NCI-H1092 (cell line): ENCODE results near the gene SOX21.

Source experiments
- DNase-seq: peaks from one replicate; lab custom pipeline; 2025; lab: John Stamatoyannopoulos, UW

SOX21 gene

DNA sequence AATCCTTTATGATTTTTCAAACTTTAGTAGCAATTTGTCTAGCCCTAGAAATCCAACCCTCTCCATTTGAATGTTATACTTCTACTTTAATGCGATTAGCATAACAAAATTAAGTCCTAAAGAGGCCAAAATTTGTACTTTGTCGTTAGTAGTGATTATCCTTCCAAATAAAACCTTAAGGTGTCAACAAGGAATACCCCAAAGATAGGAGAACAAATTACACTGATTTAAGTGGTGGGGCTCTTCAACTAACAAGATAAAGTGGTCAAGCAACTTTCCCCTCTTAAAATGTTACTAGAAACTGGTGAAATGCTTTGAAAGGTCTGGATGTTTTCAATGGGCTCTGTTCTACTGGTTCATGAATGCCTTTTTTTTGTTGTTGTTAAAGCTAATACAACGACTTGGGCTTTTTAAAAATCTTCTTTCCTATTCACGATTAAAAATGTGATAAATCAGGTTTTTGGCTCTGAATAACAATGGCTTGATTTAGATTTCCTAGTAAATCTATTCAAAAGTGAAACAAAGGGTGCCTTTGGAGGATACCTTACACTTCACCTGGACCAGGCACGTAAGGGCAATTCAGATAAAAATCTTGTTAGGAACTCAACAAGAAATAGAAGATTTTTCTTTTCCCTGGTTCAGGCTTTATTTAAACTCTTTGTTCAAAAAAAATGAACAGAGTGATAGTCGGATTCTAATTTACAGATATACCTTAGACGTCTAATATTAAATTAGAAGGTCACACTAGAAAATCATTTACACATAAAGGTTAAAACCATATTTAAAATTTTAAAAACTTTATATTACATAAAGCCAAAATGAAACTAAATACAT, 3.1 kb downstream of the SOX21 start:
- no peak for DNase-seq

DNA sequence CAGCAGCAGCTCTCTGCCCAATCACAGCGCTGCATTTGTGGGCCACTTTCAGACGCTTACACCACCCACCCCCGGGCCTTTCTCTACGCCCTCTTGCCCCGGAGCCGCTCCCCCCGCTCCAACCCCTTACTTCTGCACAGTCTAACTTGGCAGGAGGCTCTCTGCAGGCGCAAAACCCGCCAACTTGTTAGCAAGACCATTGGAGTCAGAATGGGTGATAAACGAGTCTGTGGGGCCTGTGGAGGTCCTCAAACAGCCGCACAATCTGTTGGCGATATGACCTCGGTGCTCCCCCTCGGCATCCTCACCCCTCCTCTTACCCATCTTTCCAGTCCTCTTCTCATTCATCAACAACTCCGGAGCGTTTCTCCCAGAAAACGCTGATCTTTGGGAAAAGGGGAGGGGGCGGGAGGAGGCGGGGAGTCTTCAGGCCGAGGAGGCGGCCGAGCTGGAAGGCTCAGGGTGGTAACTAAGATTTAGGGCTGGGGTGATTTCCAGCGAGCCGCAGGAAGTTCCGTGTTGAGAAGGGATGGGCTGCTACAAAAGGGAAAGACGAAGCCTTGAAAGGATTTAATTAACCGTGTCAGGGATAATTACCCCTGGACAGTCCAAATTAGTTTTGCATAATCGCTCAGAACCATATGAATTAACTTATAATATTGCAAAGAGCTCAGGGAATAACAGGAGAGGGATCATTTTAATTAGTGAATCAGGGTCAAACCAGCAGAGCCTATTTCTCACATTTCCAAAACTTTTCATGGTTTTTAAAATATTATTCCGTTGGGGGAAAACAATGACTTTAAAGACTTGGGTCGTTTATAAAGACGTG, 4.1 kb downstream of the SOX21 start:
- no peak for DNase-seq

- no peak for DNase-seq
Measured at GRCh38 chr13:94707400-94708021, 4.8 kb downstream of the SOX21 start.

GRCh38 chr13:94706843-94707399, 5.4 kb downstream of the SOX21 start:
- peak; percentile 86 for DNase-seq

- DNase-seq = no peak
Measured at GRCh38 chr13:94706101-94706842, 6.1 kb downstream of the SOX21 start.

DNA sequence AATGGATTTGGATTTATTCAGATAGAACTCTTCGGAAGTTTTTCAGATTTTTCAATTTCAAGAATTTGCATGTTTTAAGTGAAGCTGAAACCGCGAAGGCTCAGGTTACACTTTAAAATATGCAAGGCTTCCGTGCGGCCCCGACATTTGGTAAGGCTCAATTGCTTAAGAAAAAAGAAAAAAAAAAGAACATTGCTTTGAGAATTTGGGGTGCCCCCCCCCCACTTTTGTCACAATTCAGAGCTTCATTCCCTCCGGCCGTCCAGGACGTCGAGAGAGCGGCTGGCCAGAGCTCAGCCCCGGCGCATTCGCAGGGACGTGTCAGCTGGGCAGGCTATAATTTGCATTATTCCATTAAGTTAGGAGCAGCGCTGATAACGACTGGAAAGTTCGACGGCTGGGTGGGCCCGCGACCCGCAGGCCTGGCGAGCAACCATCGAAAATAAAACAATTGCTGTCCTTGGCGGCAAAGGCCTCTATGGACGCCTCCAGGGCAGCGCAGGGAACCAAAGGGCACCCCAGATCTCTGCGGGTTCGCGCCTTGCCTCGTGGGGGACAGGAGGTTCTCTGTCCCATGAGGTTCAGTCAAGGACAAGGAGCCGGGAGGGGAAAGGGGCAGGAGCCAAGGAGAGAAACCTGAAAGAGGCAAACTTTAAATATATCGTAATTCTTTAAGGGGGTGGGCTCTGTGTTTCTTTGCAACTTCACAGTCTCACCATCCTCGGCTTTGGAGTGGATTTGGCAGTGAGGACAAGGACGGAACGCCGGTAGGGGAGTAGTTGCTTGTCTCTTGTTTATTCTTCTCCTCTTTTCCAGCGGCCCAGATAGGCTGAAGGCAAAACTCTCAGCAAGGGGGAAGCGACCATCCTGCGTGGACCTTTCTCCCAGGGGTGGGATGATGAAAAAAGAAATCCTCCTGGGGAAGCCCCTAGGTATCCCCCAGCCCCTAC, 7.0 kb downstream of the SOX21 start:
- no peak for DNase-seq

DNA sequence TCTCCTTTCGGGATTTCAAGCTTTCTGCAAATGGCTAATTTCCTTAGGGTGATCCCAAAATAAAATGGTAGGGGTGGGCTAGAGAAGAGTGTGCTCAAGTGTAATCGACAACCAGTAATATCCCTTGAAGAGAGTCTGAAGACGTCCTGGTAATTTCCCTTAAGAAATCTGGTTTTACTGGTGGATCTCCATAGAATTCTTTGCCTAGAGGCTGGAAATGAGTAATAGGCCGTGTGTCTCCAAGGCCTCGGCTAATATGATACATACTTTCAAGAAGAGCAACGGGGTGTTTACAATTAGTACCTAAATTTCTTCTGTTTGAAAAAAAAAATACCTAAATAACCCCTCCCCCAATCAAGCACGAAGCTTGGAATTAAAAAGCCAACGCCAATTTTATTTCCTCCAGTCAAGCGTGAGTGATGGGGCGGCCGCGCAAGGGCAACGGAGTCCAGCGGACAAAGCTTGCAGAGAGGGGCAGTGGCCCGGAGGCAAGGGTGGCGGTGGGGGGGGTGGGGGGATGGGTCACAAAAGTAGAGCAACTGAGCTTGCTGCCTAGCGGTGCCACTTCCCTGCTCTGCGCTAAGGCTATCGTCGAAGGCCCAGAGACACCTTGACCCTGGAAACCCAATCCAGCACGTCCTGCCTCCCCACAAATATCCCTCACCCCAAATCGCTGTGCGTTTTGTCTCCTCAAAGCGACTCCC, 7.8 kb downstream of the SOX21 start:
- no peak for DNase-seq

DNA sequence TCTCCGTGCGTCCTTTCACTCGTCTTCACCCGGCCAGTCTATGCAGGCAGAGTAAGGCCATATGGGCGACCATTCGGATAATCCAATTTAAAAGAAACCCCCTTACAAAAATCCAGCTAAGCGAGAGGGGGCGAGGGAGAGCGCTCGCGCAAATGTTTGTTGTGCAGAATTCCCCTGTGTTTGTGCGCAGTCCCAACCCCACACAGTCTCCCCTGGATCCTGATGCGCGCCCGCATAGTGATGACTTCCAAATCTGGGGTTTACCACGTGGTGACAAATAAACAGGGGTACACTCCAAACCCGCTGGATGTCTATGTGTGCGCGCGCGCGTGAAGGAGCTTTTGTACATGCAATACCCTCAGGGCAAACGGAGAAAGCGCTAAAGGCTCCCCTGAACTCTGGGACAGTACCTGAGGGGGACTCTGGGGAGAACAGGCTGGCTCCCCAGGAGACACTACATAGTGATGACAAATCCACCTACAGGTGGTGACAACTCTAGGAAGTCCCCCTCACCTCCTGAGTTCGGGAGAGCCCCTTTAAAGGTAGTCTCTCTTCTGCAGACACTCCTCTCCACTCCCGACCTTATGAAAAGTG, 8.5 kb downstream of the SOX21 start:
- no peak for DNase-seq

DNA sequence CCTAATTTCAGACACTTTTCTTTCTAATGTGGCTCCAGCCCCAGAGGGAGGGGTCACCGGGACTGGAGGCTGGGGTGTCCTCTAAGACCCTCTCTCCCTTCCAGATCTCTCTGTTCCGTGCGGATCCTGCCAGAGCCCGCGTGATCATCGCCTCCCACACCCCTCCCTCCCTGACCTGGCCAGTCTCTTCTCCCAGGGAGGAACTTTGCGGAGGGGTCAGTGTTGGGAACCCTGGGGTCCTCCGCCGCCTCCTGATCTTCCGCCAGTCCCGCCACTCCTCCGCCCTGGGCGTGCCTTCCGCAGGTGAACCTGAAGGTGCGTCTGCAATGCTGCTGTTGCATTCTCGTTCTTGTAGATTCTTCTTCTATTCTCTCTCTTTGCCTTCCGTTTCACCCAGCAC, 9.1 kb downstream of the SOX21 start:
- DNase-seq = no peak

GRCh38 chr13:94702181-94703041, 9.9 kb downstream of the SOX21 start:
- DNase-seq = no peak

DNA sequence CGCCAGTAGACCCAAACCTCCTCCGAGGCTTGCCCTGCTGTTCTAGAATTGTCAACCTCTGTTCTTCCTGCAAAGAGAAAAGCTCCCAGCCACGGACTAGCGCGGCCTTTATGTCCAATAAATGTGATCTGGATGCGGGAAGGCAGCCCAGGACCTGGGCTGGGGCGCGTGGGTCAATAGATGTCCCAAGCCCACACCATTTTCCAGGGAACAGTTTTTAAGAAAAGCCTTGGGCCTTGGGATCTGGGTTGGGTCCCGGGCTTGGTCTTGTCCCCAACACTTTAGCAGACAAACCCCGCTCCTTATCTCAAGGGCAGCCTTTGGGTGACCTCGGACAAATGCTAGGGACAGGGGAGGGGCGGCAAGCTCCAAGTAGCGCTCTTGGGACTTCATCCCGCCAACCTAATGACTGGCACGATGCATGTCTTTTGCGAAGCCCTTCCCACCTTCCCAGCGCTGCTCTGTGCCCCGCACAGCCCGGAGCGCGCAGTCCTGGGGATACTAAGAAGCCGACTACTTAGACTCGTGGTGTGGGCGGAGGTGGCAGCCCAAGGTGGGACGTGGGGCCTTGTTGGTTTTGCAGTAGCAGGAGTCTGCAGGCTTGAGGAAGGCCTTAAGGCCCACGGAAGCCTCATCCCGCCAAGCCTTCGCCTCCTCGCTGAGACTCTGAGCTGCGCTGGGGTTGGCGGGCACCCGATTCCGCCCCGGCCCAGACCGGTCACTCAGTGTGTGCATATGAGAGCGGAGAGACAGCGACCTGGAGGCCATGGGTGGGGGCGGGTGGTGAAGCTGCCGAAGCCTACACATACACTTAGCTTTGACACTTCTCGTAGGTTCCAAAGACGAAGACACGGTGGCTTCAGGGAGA, 10.8 kb downstream of the SOX21 start:
- DNase-seq = no peak

DNA sequence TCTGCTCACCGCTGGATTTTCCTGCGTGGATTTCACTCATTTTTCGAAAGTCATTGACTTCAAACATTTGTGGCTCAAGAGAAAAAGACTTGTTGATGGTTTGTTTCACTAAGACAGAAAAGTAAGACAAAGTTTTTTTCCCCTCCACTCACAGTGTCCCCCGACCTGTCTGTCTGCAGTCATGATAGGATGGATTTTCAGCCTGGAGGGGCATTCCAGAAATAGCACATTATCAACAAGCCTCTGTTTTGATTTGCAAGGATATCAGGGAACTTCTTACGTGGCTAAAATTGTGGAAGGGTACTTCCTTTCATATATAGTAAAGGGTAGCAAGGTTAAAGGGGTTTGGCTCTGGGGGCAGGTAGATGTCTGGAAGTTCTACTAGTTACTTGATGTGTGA, 11.8 kb downstream of the SOX21 start:
- no peak for DNase-seq

GRCh38 chr13:94700051-94700535, 12.3 kb downstream of the SOX21 start:
- no peak for DNase-seq

- no peak for DNase-seq
Measured at GRCh38 chr13:94696171-94696570, 16.2 kb downstream of the SOX21 start.

DNA sequence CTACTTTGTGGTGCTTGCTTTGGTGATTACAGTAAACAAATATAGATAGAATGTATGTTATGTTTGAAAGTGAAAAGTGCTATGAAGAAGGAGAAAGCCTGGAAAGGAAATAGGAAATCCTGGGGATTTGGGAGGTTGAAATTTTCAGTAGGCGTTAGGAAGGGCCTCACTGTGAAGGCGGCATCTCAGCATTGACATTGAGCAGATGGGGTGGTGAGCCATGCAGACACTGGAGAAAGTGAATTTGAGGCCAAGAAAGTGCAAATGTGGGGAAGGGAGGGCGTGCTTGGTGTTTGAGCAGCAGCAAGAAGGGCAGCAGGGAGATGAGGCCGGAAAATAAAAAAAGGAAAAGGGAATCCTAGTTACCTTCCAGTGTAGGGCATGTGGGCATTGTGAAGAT, 20.3 kb downstream of the SOX21 start:
- no peak for DNase-seq

DNA sequence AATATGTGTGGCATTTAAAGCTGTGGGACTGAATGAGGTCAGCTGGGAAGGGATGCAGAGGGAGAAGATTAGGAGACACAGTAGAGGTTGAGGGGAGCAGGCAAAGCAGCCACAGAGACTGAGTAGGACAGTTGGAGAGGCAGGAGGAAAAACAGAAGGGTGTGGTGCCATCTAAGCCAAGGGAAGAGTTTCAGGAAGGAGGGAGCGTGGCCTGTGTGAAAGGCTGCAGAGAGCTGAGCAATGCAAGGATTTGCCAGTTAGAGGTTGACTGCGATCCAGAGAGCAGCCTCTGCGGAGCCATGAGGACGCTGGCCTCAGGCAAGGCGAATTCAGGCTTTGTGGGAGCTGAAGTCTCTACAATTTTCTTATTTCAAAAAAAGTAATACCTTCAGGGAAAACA, 28.9 kb downstream of the SOX21 start:
- no peak for DNase-seq

DNA sequence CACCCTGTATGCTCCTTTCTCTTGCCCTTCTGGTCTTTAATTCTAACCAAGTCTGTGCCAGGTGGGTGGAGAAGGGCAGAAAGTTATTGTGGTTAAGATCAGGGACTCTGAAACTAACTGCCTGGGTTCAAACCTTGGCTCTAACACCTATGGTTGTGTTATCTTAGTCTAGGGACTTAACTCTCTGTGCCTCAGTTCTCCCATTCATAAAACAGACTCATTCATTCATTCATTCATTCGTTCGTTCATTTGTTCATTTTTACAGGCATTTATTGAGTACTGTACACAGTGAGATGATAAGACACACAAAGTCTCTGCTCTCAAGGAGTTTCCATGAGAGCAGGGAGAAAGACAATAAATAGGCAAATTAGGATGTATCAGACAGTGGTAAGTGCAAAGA, 30.1 kb downstream of the SOX21 start:
- DNase-seq = no peak
